ENCODE data around the gene ARHGAP6.

GRCh38 chrX:11446336-11446735 is 219.4 kb downstream of the ARHGAP6 start:
- TF ChIP-seq CTCF (IDR thresholded peaks at IDR 0.05) (no peak), EZH2 (IDR thresholded peaks at IDR 0.05) (no peak)

Measured in neural progenitor cell (in vitro differentiated cells).